ENCODE measurements around the gene SHISAL2A. TPM values are rescaled to one million over a fixed set of nuclear protein-coding genes. Genes with fewer than 3 reads are reported as not detected.

The SHISAL2A gene
- polyA plus RNA-seq, 3 donors, result 0.03 to 0.28 TPM; not detected in 1

DNA sequence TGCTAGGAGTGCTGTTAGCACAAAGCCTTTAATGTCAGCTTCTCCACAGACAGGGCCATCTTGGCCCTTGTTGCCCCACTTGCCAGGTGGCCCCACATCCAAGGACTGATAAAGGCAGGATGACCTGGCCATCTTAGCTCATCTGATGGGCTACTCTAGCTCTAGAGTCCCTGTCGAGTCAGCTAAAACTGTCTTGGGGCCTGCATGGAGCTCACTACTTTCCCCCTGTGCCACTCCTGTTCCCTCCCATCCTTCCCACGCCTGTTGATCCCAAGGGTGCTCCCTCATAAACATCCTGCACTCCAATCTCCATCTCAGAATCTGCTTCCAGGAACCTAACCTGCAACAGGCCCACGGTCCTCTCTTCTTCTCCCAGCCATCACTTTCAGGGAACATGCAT is 31.4 kb upstream of the SHISAL2A start:
- WGBS (ENCODE audit: insufficient coverage), result 89% methylated on average over 3 of the region's 3 CpGs
- peaks cover under 1 to 8% of the 10 kb centered on the region in 2 donors for H3K36me3 Mint-ChIP-seq
- H3K4me3 Mint-ChIP-seq, result peak overlapping the region; percentile 76 to 89
- peak overlapping the region; percentile 90 for H2AFZ ChIP-seq (ENCODE audit: insufficient read depth, low read depth, low read length, poor library complexity, severe bottlenecking)
- no peaks in the 10 kb centered on the region for H3K9me3 ChIP-seq (replicated peaks in 1 of 2; ENCODE audit: control insufficient read depth in 1 of 2, insufficient read depth in 1 of 2, low read length in 2 of 2)
- peak overlapping the region; percentile 87 for H3K4me2 ChIP-seq (replicated peaks; ENCODE audit: extremely low read depth, low read length, poor library complexity, severe bottlenecking)
- H3K9me3 Mint-ChIP-seq, result peaks cover 0 to 6% (median 4%) of the 10 kb centered on the region in 7 donors
- peaks cover 13 to 22% (median 20%) of the 10 kb centered on the region in 3 donors for H3K27me3 Mint-ChIP-seq (ENCODE audit: low read depth in 3 of 3)
- peaks cover 26% of the 10 kb centered on the region for H3K4me1 Mint-ChIP-seq
- DNase-seq, result no peak
- TF ChIP-seq, protein P1, sequence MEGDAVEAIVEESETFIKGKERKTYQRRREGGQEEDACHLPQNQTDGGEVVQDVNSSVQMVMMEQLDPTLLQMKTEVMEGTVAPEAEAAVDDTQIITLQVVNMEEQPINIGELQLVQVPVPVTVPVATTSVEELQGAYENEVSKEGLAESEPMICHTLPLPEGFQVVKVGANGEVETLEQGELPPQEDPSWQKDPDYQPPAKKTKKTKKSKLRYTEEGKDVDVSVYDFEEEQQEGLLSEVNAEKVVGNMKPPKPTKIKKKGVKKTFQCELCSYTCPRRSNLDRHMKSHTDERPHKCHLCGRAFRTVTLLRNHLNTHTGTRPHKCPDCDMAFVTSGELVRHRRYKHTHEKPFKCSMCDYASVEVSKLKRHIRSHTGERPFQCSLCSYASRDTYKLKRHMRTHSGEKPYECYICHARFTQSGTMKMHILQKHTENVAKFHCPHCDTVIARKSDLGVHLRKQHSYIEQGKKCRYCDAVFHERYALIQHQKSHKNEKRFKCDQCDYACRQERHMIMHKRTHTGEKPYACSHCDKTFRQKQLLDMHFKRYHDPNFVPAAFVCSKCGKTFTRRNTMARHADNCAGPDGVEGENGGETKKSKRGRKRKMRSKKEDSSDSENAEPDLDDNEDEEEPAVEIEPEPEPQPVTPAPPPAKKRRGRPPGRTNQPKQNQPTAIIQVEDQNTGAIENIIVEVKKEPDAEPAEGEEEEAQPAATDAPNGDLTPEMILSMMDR (IDR thresholded peaks at IDR 0.05), result no peak
- H3K79me2 ChIP-seq (ENCODE audit: insufficient read depth, low read length), result peaks cover 3% of the 10 kb centered on the region
- H4K20me1 ChIP-seq (ENCODE audit: insufficient read depth, low read length), result no peaks in the 10 kb centered on the region
- H3K9ac ChIP-seq (ENCODE audit: insufficient read depth, low read length, poor library complexity, severe bottlenecking), result peak overlapping the region; percentile 67
- H3K27ac Mint-ChIP-seq, result peak overlapping the region in 2 of 7 donors; percentile 8 to 73
- peaks cover 20 to 27% of the 10 kb centered on the region in 2 donors for H3K4me1 ChIP-seq (ENCODE audit: control insufficient read depth in 1 of 2, insufficient read depth in 2 of 2, low read length in 2 of 2)
- H3K27ac ChIP-seq (ENCODE audit: low read depth in 1 of 2, low read length in 2 of 2), result no peak overlapping the region
- H3K4me3 ChIP-seq (replicated peaks in 1 of 3; ENCODE audit: low read depth in 2 of 3, low read length in 3 of 3), result peak overlapping the region in 1 of 3 experiments; percentile 76
- intact Hi-C loops (cut with micrococcal nuclease), result no loop called here
- H3K36me3 ChIP-seq (replicated peaks in 1 of 2; ENCODE audit: control insufficient read depth in 1 of 2, insufficient read depth in 2 of 2, low read length in 2 of 2), result no peaks in the 10 kb centered on the region
- peaks cover 0 to 10% of the 10 kb centered on the region in 2 donors for H3K27me3 ChIP-seq (ENCODE audit: control insufficient read depth in 2 of 2, insufficient read depth in 2 of 2, low read length in 2 of 2)

- peak within 1 kb of the TSS; percentile 67 for H3K9ac ChIP-seq (ENCODE audit: insufficient read depth, low read length, poor library complexity, severe bottlenecking)
- H3K36me3 ChIP-seq (replicated peaks in 1 of 2; ENCODE audit: control insufficient read depth in 1 of 2, insufficient read depth in 2 of 2, low read length in 2 of 2), result no peaks in the 10 kb centered on the region
- H2AFZ ChIP-seq (ENCODE audit: insufficient read depth, low read depth, low read length, poor library complexity, severe bottlenecking), result peak within 1 kb of the TSS; percentile 90
- under 1% methylated on average over 95 of the region's 97 CpGs for WGBS (ENCODE audit: insufficient coverage)
- H3K9me3 Mint-ChIP-seq, result peaks cover 0 to 6% (median 4%) of the 10 kb centered on the region in 7 donors
- intact Hi-C loops (cut with micrococcal nuclease), result no loop called here
- H3K27ac ChIP-seq (ENCODE audit: low read depth in 1 of 2, low read length in 2 of 2), result no peak within 1 kb of the TSS
- DNase-seq, result peak; percentile 21 to 34 (median 30)
- H3K4me3 ChIP-seq (replicated peaks in 1 of 3; ENCODE audit: low read depth in 2 of 3, low read length in 3 of 3), result peak within 1 kb of the TSS; percentile 31 to 76 (median 44)
- TF ChIP-seq, protein P1 (IDR thresholded peaks at IDR 0.05), result no peak
- peaks cover 26% of the 10 kb centered on the region for H3K4me1 Mint-ChIP-seq
- H4K20me1 ChIP-seq (ENCODE audit: insufficient read depth, low read length), result no peaks in the 10 kb centered on the region
- peaks cover 20 to 27% of the 10 kb centered on the region in 2 donors for H3K4me1 ChIP-seq (ENCODE audit: control insufficient read depth in 1 of 2, insufficient read depth in 2 of 2, low read length in 2 of 2)
- peak within 1 kb of the TSS in 5 of 7 donors; percentile 8 to 73 (median 51) for H3K27ac Mint-ChIP-seq
- H3K4me2 ChIP-seq (replicated peaks; ENCODE audit: extremely low read depth, low read length, poor library complexity, severe bottlenecking), result peak within 1 kb of the TSS; percentile 87
- peaks cover 3% of the 10 kb centered on the region for H3K79me2 ChIP-seq (ENCODE audit: insufficient read depth, low read length)
- H3K9me3 ChIP-seq (replicated peaks in 1 of 2; ENCODE audit: control insufficient read depth in 1 of 2, insufficient read depth in 1 of 2, low read length in 2 of 2), result no peaks in the 10 kb centered on the region
- peaks cover 0 to 10% of the 10 kb centered on the region in 2 donors for H3K27me3 ChIP-seq (ENCODE audit: control insufficient read depth in 2 of 2, insufficient read depth in 2 of 2, low read length in 2 of 2)
- peak within 1 kb of the TSS; percentile 80 to 89 for H3K4me3 Mint-ChIP-seq
- peaks cover 13 to 22% (median 20%) of the 10 kb centered on the region in 3 donors for H3K27me3 Mint-ChIP-seq (ENCODE audit: low read depth in 3 of 3)
- peaks cover 7 to 13% of the 10 kb centered on the region in 2 donors for H3K36me3 Mint-ChIP-seq
Measured at GRCh38 chr1:52601991-52602855, 30.7 kb upstream of the SHISAL2A start, which contains the start of gene GPX7. Gene GPX7, plus strand, starts transcription at chr1:52602371. Its CDS starts 39 bp downstream, at chr1:52602410.

All from CD14-positive monocyte (primary cell).